GM19372 (cell line): ENCODE data around the gene NDUFA13.

ENCODE experiments used
- ATAC-seq: cut with Tn5 transposase; IDR thresholded peaks from one replicate; pipeline ENCODE4 v1.9.1; 2021; ENCODE audit warnings: mild to moderate bottlenecking, low read depth, moderate library complexity; ENCODE audit not compliant: unreplicated experiment

The NDUFA13 gene

GRCh38 chr19:19506592-19506991 is 9.4 kb upstream of the NDUFA13 start:
- no peak for ATAC-seq

GRCh38 chr19:19507354-19507753 is 8.7 kb upstream of the NDUFA13 start:
- ATAC-seq, result no peak

- ATAC-seq, result no peak
Observed at GRCh38 chr19:19508217-19508616, 7.8 kb upstream of the NDUFA13 start.

GRCh38 chr19:19510432-19510831 is 5.6 kb upstream of the NDUFA13 start:
- ATAC-seq, result no peak

- ATAC-seq, result no peak
Observed at GRCh38 chr19:19513682-19514081, 2.3 kb upstream of the NDUFA13 start.

- no peak for ATAC-seq
Observed at GRCh38 chr19:19514215-19514657, 1.8 kb upstream of the NDUFA13 start.

- no peak for ATAC-seq
Observed at GRCh38 chr19:19514881-19515641, 964 bp upstream of the NDUFA13 start, which contains the start of gene TSSK6. Gene TSSK6, minus strand, starts transcription at chr19:19515548. Its CDS starts 121 bp downstream, at chr19:19515427.

- ATAC-seq, result no peak
Observed at GRCh38 chr19:19517235-19517619, 1.2 kb downstream of the NDUFA13 start.

GRCh38 chr19:19520989-19521388 is 5.0 kb downstream of the NDUFA13 start:
- no peak for ATAC-seq

- no peak for ATAC-seq
Observed at GRCh38 chr19:19523177-19523576, 7.2 kb downstream of the NDUFA13 start.

- ATAC-seq, result no peak
Observed at GRCh38 chr19:19524053-19524452, 8.0 kb downstream of the NDUFA13 start.

GRCh38 chr19:19525611-19526380 is 9.8 kb downstream of the NDUFA13 start:
- no peak for ATAC-seq

- ATAC-seq, result no peak
Observed at GRCh38 chr19:19526581-19527370, 10.8 kb downstream of the NDUFA13 start.

- no peak for ATAC-seq
Observed at GRCh38 chr19:19527371-19527656, 11.3 kb downstream of the NDUFA13 start.

- ATAC-seq, result no peak
Observed at GRCh38 chr19:19527674-19528625, 11.9 kb downstream of the NDUFA13 start.

- ATAC-seq, result no peak
Observed at GRCh38 chr19:19528721-19529490, 12.9 kb downstream of the NDUFA13 start, which contains the start of gene YJEFN3. Gene YJEFN3, plus strand, starts transcription at chr19:19528911. Its CDS starts 22 bp downstream, at chr19:19528933.

- ATAC-seq, result no peak
Observed at GRCh38 chr19:19529783-19530422, 13.9 kb downstream of the NDUFA13 start.

- no peak for ATAC-seq
Observed at GRCh38 chr19:19530423-19530804, 14.4 kb downstream of the NDUFA13 start.

- no peak for ATAC-seq
Observed at GRCh38 chr19:19530889-19531288, 14.9 kb downstream of the NDUFA13 start.
